GM12878 (cell line): ENCODE data around the gene GNGT2. TPM values are rescaled to one million over a fixed set of nuclear protein-coding genes. Genes with fewer than 3 reads are reported as not detected.

Experiments used
- ATF7 ChIP-seq: fragments of 450-650 bp; IDR thresholded peaks from 2 replicates; pipeline ENCODE4 v1.6.1; 2016; ENCODE audit warnings: low read depth, mild to moderate bottlenecking
- FOS ChIP-seq: IDR thresholded peaks from 3 replicates; pipeline ENCODE4 v1.6.1; 2011; ENCODE audit warnings: borderline replicate concordance; ENCODE audit not compliant: insufficient read length; ENCODE audit errors: extremely low read depth
- MEF2B ChIP-seq: fragments of 450-650 bp; IDR thresholded peaks from 2 replicates; pipeline ENCODE4 v1.6.1; 2018; ENCODE audit warnings: mild to moderate bottlenecking, moderate library complexity; ENCODE audit not compliant: partially characterized antibody, poor library complexity, severe bottlenecking
- MYB ChIP-seq: fragments of 150-350 bp; IDR thresholded peaks from 2 replicates; pipeline ENCODE4 v1.6.1; 2014; ENCODE audit warnings: mild to moderate bottlenecking, low read depth, low read length, borderline replicate concordance
- NFYA ChIP-seq: IDR thresholded peaks from 2 replicates; pipeline ENCODE4 v1.6.1; 2011; ENCODE audit warnings: low read depth, mild to moderate bottlenecking, low read length, improper control_type of control experiment, borderline replicate concordance
- PAX5 ChIP-seq: IDR thresholded peaks from 2 replicates; pipeline ENCODE4 v1.6.1; 2011; ENCODE audit warnings: low read depth, low read length, borderline replicate concordance
- POLR2AphosphoS2 ChIP-seq: IDR thresholded peaks from 2 replicates; pipeline ENCODE4 v1.6.1; 2011; ENCODE audit warnings: low read depth, mild to moderate bottlenecking, low read length, improper control_type of control experiment, moderate library complexity
- RELA ChIP-seq: fragments of 450-650 bp; IDR thresholded peaks from 2 replicates; pipeline ENCODE4 v1.8.0; 2014; ENCODE audit warnings: borderline replicate concordance; ENCODE audit not compliant: partially characterized antibody
- SREBF2 ChIP-seq: IDR thresholded peaks from 2 replicates; pipeline ENCODE4 v1.6.1; 2012; ENCODE audit warnings: mild to moderate bottlenecking, low read length
- WRNIP1 ChIP-seq: IDR thresholded peaks from 2 replicates; pipeline ENCODE4 v1.6.1; 2011; ENCODE audit warnings: low read depth, low read length, improper control_type of control experiment, borderline replicate concordance
- polyA plus RNA-seq, 11 experiments: library from polyadenylated mRNA; depleted of rRNA in 4 of 11; unstranded in 6 of 11; stranded (reverse) in 5 of 11; fragments of >200 nt; fragmentation: Nextera tagmentation in 4 of 11; fragmentation: Illumina TruSeq in 1 of 11; extraction: Ambion mirVana in 4 of 11; extraction: Trizol in 1 of 11; gene quantifications; 1 replicate in 1 of 11; 2 replicates in 10 of 11; pipeline versions ENCODE4 v1.2.1 to v1.2.3, GENCODE V29; 2011 to 2016; ENCODE audit warnings: inconsistent platforms in 2 of 11, missing spikeins in 2 of 11, low read depth in 1 of 11
- total RNA-seq, 4 experiments: library from RNA; depleted of rRNA in 3 of 4; stranded (reverse); fragments of >200 nt in 3 of 4; fragmentation: Illumina TruSeq in 1 of 4; extraction: Trizol in 1 of 4; gene quantifications; 2 replicates each; pipeline versions ENCODE4 v1.2.1 to v1.2.3, GENCODE V29; 2013 to 2021
- TF ChIP-seq, protein P1 (sequence below): fragments of 450-650 bp; IDR thresholded peaks from 2 replicates; pipeline ENCODE4 v1.6.1; 2018; ENCODE audit warnings: mild to moderate bottlenecking, low read depth, moderate library complexity; ENCODE audit not compliant: partially characterized antibody
- TF ChIP-seq, protein P2 (sequence below): fragments of 450-650 bp; IDR thresholded peaks from 2 replicates; pipeline ENCODE4 v1.6.1; 2018; ENCODE audit warnings: borderline replicate concordance, mild to moderate bottlenecking; ENCODE audit not compliant: partially characterized antibody
- TF ChIP-seq, protein P3 (sequence below): fragments of 150-350 bp; IDR thresholded peaks from 2 replicates; pipeline ENCODE4 v1.6.1; 2016; ENCODE audit warnings: low read depth, low read length
- TF ChIP-seq, protein P4 (sequence below): IDR thresholded peaks from 2 replicates; pipeline ENCODE4 v1.6.1; 2011; ENCODE audit warnings: borderline replicate concordance, low read depth, mild to moderate bottlenecking, moderate library complexity, low read length; ENCODE audit not compliant: insufficient read depth, poor library complexity, severe bottlenecking
- TF ChIP-seq, protein P5 (sequence below): IDR thresholded peaks from 2 replicates; pipeline ENCODE4 v1.6.1; 2012; ENCODE audit warnings: low read depth, low read length, improper control_type of control experiment

GNGT2 gene
- total and polyA plus RNA-seq, 10 of the 15 experiments (the other 5 are each of a cell fraction or from before 2014, with no cell fraction given): 15.3 to 60.4 (median 32.0) TPM

DNA sequence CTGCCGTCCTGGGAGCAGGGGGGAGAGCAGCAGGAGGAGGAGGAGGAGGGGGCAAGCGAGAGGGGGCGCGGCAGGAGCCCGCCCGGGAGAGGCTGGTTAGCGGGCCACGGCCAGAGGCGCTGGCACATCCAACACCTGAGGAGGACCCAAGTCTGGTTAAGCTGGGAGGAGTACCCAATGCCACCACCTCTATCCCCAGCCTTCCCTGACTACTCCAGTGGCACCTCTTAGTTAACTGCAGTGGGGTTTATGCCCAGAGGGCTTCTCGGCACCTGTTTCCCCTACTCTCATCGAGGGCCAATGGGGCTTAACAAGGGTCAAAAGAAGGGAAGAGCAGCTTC, 14.6 kb upstream of the GNGT2 start (continued):
- TF ChIP-seq, protein P1, sequence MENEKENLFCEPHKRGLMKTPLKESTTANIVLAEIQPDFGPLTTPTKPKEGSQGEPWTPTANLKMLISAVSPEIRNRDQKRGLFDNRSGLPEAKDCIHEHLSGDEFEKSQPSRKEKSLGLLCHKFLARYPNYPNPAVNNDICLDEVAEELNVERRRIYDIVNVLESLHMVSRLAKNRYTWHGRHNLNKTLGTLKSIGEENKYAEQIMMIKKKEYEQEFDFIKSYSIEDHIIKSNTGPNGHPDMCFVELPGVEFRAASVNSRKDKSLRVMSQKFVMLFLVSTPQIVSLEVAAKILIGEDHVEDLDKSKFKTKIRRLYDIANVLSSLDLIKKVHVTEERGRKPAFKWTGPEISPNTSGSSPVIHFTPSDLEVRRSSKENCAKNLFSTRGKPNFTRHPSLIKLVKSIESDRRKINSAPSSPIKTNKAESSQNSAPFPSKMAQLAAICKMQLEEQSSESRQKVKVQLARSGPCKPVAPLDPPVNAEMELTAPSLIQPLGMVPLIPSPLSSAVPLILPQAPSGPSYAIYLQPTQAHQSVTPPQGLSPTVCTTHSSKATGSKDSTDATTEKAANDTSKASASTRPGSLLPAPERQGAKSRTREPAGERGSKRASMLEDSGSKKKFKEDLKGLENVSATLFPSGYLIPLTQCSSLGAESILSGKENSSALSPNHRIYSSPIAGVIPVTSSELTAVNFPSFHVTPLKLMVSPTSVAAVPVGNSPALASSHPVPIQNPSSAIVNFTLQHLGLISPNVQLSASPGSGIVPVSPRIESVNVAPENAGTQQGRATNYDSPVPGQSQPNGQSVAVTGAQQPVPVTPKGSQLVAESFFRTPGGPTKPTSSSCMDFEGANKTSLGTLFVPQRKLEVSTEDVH: peak; percentile 52
- no peak for TF ChIP-seq FOS
- TF ChIP-seq, protein P2, sequence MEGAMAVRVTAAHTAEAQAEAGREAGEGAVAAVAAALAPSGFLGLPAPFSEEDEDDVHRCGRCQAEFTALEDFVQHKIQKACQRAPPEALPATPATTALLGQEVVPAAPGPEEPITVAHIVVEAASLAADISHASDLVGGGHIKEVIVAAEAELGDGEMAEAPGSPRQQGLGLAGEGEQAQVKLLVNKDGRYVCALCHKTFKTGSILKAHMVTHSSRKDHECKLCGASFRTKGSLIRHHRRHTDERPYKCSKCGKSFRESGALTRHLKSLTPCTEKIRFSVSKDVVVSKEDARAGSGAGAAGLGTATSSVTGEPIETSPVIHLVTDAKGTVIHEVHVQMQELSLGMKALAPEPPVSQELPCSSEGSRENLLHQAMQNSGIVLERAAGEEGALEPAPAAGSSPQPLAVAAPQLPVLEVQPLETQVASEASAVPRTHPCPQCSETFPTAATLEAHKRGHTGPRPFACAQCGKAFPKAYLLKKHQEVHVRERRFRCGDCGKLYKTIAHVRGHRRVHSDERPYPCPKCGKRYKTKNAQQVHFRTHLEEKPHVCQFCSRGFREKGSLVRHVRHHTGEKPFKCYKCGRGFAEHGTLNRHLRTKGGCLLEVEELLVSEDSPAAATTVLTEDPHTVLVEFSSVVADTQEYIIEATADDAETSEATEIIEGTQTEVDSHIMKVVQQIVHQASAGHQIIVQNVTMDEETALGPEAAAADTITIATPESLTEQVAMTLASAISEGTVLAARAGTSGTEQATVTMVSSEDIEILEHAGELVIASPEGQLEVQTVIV: no peak
- no peak for TF ChIP-seq RELA
- TF ChIP-seq MEF2B: no peak
- no peak for TF ChIP-seq NFYA
- TF ChIP-seq, protein P3, sequence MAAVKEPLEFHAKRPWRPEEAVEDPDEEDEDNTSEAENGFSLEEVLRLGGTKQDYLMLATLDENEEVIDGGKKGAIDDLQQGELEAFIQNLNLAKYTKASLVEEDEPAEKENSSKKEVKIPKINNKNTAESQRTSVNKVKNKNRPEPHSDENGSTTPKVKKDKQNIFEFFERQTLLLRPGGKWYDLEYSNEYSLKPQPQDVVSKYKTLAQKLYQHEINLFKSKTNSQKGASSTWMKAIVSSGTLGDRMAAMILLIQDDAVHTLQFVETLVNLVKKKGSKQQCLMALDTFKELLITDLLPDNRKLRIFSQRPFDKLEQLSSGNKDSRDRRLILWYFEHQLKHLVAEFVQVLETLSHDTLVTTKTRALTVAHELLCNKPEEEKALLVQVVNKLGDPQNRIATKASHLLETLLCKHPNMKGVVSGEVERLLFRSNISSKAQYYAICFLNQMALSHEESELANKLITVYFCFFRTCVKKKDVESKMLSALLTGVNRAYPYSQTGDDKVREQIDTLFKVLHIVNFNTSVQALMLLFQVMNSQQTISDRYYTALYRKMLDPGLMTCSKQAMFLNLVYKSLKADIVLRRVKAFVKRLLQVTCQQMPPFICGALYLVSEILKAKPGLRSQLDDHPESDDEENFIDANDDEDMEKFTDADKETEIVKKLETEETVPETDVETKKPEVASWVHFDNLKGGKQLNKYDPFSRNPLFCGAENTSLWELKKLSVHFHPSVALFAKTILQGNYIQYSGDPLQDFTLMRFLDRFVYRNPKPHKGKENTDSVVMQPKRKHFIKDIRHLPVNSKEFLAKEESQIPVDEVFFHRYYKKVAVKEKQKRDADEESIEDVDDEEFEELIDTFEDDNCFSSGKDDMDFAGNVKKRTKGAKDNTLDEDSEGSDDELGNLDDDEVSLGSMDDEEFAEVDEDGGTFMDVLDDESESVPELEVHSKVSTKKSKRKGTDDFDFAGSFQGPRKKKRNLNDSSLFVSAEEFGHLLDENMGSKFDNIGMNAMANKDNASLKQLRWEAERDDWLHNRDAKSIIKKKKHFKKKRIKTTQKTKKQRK: no peak
- TF ChIP-seq, protein P4, sequence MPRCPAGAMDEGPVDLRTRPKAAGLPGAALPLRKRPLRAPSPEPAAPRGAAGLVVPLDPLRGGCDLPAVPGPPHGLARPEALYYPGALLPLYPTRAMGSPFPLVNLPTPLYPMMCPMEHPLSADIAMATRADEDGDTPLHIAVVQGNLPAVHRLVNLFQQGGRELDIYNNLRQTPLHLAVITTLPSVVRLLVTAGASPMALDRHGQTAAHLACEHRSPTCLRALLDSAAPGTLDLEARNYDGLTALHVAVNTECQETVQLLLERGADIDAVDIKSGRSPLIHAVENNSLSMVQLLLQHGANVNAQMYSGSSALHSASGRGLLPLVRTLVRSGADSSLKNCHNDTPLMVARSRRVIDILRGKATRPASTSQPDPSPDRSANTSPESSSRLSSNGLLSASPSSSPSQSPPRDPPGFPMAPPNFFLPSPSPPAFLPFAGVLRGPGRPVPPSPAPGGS: peak; percentile 22
- TF ChIP-seq WRNIP1: no peak
- TF ChIP-seq PAX5: no peak
- TF ChIP-seq, protein P5, sequence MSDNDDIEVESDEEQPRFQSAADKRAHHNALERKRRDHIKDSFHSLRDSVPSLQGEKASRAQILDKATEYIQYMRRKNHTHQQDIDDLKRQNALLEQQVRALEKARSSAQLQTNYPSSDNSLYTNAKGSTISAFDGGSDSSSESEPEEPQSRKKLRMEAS: no peak
- TF ChIP-seq POLR2AphosphoS2: no peak
- no peak for TF ChIP-seq ATF7
- TF ChIP-seq MYB: no peak
- TF ChIP-seq SREBF2: no peak
